Measurements from ENCODE around the gene SLC1A5. TPM values are rescaled to one million over a fixed set of nuclear protein-coding genes. Genes with fewer than 3 reads are reported as not detected.

SLC1A5 gene
- total RNA-seq, 1 experiment from 2014 or later = 104 TPM

DNA sequence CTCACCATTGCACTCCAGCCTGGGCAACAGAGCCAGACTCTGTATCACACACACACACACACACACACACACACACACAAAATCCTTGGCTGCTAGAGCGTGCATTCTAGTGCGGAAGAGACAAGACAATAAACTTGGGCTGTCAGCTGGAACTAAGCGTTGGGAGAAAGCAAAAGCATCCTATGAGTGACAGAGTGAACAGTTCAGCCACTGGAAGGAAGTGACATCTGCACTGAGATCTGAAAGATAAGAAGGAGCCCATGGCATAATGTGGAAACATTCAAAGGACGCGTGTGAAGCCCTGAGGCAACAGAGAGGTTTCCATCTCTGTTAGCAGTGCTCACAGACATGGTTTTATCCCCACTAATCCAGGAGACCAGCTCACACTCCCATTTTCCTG, 3.5 kb upstream of the SLC1A5 start:
- in situ Hi-C loops (cut with HindIII; ENCODE audit: low pct_unique_long_range_greater_than_20kb, low sequenced_read_pairs) = no loop called here
- H3K9me3 ChIP-seq (ENCODE audit: control insufficient read depth, insufficient read depth, low read depth, low read length) = no peaks in the 10 kb centered on the region
- BruUV-seq (replicated peaks) = no TSS peak
- ChIA-PET CTCF (interaction anchor here (0.6 kb wide), 2 partner anchors 38 to 62 kb away, joined by 3 to 15 read pairs; no protein-coding TSS in a partner anchor), POLR2A (no interaction called here)
- H3K27ac ChIP-seq (ENCODE audit: low read length) = no peak overlapping the region
- H3K4me1 ChIP-seq (ENCODE audit: control insufficient read depth, insufficient read depth, low read length) = no peaks in the 10 kb centered on the region
- TF ChIP-seq, protein P1, sequence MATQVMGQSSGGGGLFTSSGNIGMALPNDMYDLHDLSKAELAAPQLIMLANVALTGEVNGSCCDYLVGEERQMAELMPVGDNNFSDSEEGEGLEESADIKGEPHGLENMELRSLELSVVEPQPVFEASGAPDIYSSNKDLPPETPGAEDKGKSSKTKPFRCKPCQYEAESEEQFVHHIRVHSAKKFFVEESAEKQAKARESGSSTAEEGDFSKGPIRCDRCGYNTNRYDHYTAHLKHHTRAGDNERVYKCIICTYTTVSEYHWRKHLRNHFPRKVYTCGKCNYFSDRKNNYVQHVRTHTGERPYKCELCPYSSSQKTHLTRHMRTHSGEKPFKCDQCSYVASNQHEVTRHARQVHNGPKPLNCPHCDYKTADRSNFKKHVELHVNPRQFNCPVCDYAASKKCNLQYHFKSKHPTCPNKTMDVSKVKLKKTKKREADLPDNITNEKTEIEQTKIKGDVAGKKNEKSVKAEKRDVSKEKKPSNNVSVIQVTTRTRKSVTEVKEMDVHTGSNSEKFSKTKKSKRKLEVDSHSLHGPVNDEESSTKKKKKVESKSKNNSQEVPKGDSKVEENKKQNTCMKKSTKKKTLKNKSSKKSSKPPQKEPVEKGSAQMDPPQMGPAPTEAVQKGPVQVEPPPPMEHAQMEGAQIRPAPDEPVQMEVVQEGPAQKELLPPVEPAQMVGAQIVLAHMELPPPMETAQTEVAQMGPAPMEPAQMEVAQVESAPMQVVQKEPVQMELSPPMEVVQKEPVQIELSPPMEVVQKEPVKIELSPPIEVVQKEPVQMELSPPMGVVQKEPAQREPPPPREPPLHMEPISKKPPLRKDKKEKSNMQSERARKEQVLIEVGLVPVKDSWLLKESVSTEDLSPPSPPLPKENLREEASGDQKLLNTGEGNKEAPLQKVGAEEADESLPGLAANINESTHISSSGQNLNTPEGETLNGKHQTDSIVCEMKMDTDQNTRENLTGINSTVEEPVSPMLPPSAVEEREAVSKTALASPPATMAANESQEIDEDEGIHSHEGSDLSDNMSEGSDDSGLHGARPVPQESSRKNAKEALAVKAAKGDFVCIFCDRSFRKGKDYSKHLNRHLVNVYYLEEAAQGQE (IDR thresholded peaks at IDR 0.05; ENCODE audit: insufficient read depth in 1 of 2, low read depth in 2 of 2, low read length in 1 of 2) = no peak
- no peak for TF ChIP-seq POLR2AphosphoS5 (IDR thresholded peaks at IDR 0.05; ENCODE audit: low read depth, low read length)
- H3K4me3 ChIP-seq (ENCODE audit: low read depth in 2 of 2, low read length in 2 of 2) = no peak overlapping the region
- intact Hi-C loops (cut with micrococcal nuclease; ENCODE audit: unreplicated experiment) = no loop called here
- DNase-seq (ENCODE audit: low read depth, low spot score) = no peak
- H3K36me3 ChIP-seq (ENCODE audit: control insufficient read depth, insufficient read depth, low read length) = no peaks in the 10 kb centered on the region; the same call in 1 of the 2 replicates
- ATAC-seq = no peak
- no peaks in the 10 kb centered on the region for H3K27me3 ChIP-seq (ENCODE audit: control insufficient read depth, insufficient read depth, low read length)

DNA sequence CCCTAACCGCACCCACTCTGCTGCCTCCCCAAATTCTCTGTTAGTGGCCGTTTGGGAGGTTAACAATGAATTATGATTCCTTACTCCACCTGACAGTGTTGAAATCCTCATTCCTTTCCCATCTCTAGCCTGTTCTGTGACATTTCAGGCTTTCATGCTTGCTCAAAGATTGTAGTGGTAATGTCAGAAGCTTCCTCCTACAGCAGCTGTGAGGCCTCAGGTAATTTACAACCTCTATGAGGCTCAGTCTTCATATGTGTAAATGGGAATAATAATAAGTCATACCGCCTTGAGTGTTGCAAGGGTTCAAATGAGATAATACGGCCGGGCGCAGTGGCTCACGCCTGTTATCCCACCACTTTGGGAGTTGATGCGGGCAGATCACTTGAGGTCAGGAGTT, 977 bp upstream of the SLC1A5 start:
- intact Hi-C loops (cut with micrococcal nuclease; ENCODE audit: unreplicated experiment) = no loop called here
- Histone ChIP-seq H3K36me3 (ENCODE audit: control insufficient read depth, insufficient read depth, low read length) (peaks cover 3% of the 10 kb centered on the region; the same call in 1 of the 2 replicates), H3K4me1 (ENCODE audit: control insufficient read depth, insufficient read depth, low read length) (peaks cover 2% of the 10 kb centered on the region), H3K9me3 (ENCODE audit: control insufficient read depth, insufficient read depth, low read depth, low read length) (no peaks in the 10 kb centered on the region), H3K4me3 (ENCODE audit: low read depth in 2 of 2, low read length in 2 of 2) (no peak overlapping the region), H3K27me3 (ENCODE audit: control insufficient read depth, insufficient read depth, low read length) (no peaks in the 10 kb centered on the region), H3K27ac (ENCODE audit: low read length) (no peak overlapping the region)
- no TSS peak for BruUV-seq (replicated peaks)
- in situ Hi-C loops (cut with HindIII; ENCODE audit: low pct_unique_long_range_greater_than_20kb, low sequenced_read_pairs) = no loop called here
- CTCF ChIA-PET = interaction anchor here (0.6 kb wide), 1 partner anchor 40 kb away, joined by 7 read pairs; no protein-coding TSS in a partner anchor
- ATAC-seq (no peak), DNase-seq (ENCODE audit: low read depth, low spot score) (no peak)
- TF ChIP-seq TCF7L2 (IDR thresholded peaks at IDR 0.05; ENCODE audit: low read depth, low read length) (no peak), POLR2AphosphoS5 (IDR thresholded peaks at IDR 0.05; ENCODE audit: low read depth, low read length) (no peak), SIN3A (IDR thresholded peaks at IDR 0.05; ENCODE audit: borderline replicate concordance, insufficient read depth, low read depth, low read length) (no peak)
- TF ChIP-seq, protein P1 (IDR thresholded peaks at IDR 0.05; ENCODE audit: insufficient read depth in 1 of 2, low read depth in 2 of 2, low read length in 1 of 2) = no peak
- TF ChIP-seq, protein P2, sequence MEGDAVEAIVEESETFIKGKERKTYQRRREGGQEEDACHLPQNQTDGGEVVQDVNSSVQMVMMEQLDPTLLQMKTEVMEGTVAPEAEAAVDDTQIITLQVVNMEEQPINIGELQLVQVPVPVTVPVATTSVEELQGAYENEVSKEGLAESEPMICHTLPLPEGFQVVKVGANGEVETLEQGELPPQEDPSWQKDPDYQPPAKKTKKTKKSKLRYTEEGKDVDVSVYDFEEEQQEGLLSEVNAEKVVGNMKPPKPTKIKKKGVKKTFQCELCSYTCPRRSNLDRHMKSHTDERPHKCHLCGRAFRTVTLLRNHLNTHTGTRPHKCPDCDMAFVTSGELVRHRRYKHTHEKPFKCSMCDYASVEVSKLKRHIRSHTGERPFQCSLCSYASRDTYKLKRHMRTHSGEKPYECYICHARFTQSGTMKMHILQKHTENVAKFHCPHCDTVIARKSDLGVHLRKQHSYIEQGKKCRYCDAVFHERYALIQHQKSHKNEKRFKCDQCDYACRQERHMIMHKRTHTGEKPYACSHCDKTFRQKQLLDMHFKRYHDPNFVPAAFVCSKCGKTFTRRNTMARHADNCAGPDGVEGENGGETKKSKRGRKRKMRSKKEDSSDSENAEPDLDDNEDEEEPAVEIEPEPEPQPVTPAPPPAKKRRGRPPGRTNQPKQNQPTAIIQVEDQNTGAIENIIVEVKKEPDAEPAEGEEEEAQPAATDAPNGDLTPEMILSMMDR (IDR thresholded peaks at IDR 0.05) = no peak
- POLR2A ChIA-PET = no interaction called here

Data from Panc1 (cell line).